HG02759 (cell line): ENCODE data around the gene FLRT1.

ENCODE experiments used
- ATAC-seq: cut with Tn5 transposase; IDR thresholded peaks from one replicate; pipeline ENCODE4 v1.9.1; 2021; ENCODE audit warnings: mild to moderate bottlenecking, moderate library complexity; ENCODE audit not compliant: unreplicated experiment

The FLRT1 gene

DNA sequence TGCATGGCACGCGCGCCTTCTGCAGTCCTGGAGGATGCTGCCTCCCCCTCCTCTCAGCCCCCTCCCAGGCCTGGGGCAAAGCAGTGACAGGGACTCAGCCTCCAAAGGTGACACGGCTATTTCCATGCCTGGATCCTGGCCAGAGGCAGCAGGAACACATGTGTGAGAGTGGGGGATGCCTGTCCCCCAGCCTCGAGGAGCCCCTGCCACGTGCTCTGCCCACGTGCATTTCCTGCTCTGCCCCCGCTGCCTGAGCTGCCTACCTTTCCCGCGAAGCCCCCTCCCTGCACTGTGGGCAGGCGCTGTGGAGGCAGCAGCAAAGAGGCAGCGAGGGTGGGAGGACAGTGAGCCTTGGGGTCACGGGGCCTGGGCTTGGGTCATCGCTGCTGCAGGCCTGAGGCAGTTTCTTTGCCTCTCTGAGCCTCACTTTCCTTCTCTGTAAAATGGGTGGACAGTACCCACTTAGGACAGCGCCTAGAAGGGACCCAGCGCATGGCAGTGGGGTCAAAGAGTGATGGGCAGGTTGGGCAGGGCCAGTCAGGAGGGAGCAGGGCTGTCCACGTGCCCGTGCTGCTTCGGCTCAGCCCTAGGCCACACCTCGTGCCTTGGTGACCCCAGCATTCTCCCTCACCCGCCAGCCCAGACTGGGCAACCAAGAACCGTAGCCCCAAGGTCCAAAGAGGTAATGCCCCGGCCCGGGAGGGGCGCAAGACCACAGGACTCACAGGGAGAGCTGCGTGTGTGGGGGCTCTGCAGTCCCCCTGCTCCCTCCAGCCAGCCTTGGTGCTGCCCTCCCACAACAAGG lies 48.6 kb downstream of the FLRT1 start:
- no peak for ATAC-seq

- no peak for ATAC-seq
Observed at GRCh38 chr11:64084951-64085710, 49.4 kb downstream of the FLRT1 start.
